ENCODE data around the gene C1orf105. TPM values are rescaled to one million over a fixed set of nuclear protein-coding genes. Genes with fewer than 3 reads are reported as not detected.
"Not testable (repeated sequence)": the region's sequence is repeated elsewhere in the genome, so short reads cannot be mapped to it uniquely, and the experiment has no call there.

Gene C1orf105
- total RNA-seq, 1 donor from 2014 or later = not detected

DNA sequence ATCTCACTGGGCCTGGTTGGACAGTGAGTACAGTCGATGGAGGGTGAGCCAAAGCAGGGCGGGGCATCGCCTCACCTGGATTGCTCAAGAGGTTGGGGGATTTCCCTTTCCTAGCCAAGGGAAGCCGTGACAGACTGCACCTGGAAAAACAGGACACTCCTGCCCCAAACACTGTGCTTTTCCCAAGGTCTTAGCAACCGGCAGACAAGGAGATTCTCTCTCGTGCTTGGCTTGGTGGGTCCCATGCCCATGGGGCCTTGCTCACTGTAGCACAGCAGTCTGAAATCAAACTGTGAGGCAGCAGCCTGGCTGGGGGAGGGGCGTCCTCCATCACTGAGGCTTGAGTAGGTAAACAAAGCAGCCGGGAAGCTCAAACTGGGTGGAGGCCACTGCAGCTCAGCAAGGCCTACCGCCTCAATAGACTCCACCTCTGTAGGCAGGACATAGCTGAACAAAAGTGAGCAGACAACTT is 11.3 kb downstream of the C1orf105 start:
- intact Hi-C loops (cut with DNase I) = no loop called here
- TF ChIP-seq CTCF (IDR thresholded peaks at IDR 0.05) = no peak

DNA sequence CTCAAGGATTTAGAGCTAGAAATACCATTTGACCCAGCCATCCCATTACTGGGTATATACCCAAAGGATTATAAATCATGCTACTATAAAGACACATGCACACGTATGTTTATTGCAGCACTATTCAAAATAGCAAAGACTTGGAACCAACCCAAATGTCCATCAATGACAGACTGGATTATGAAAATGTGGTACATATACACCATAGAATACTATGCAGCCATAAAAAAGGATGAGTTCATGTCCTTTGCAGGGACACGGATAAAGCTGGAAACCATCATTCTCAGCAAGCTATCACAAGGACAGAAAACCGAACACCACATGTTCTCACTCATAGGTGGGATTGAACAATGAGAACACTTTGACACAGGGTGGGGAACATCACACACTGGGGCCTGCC is 16.7 kb downstream of the C1orf105 start:
- H3K9me3 ChIP-seq = peaks cover 0 to 12% of the 10 kb centered on the region in 2 donors
- H3K4me3 ChIP-seq; H3K27me3 ChIP-seq; intact Hi-C loops (cut with DNase I); H3K36me3 ChIP-seq; DNase-seq (ENCODE audit: low spot score in 2 of 2); H3K4me1 ChIP-seq; H3K27ac ChIP-seq: not testable (repeated sequence)

More for the DNA sequence above, 11.3 kb downstream of the C1orf105 start:
- no peaks in the 10 kb centered on the region for H3K4me1 ChIP-seq
- no peak overlapping the region for H3K4me3 ChIP-seq
- H3K36me3 ChIP-seq = no peaks in the 10 kb centered on the region
- no peak for DNase-seq (ENCODE audit: low spot score in 2 of 2)
- H3K27me3 ChIP-seq = no peaks in the 10 kb centered on the region
- H3K27ac ChIP-seq = no peak overlapping the region
- peaks cover 0 to 2% of the 10 kb centered on the region in 2 donors for H3K9me3 ChIP-seq

GRCh38 chr1:172442404-172442803 is 21.9 kb downstream of the C1orf105 start:
- peak overlapping the region in 1 of 2 donors; percentile 98 for H3K4me3 ChIP-seq
- intact Hi-C loops (cut with DNase I) = loop anchor here (5.0 kb wide), 4 partner anchors 90 to 640 kb away; partner anchors contain the start of genes DNM3 and SUCO
- no peak for TF ChIP-seq CTCF (IDR thresholded peaks at IDR 0.05)

GRCh38 chr1:172442843-172443565 is 22.5 kb downstream of the C1orf105 start:
- peaks cover 0 to under 1% of the 10 kb centered on the region in 2 donors for H3K9me3 ChIP-seq
- peak overlapping the region in 1 of 2 donors; percentile 76 for H3K27ac ChIP-seq
- H3K4me3 ChIP-seq = peak overlapping the region; percentile 84 to 98
- DNase-seq (ENCODE audit: low spot score in 2 of 2) = no peak
- no peak for TF ChIP-seq CTCF (IDR thresholded peaks at IDR 0.05)
- H3K27me3 ChIP-seq = no peaks in the 10 kb centered on the region
- peaks cover 0 to 10% of the 10 kb centered on the region in 2 donors for H3K4me1 ChIP-seq
- H3K36me3 ChIP-seq = no peaks in the 10 kb centered on the region
- intact Hi-C loops (cut with DNase I) = loop anchor here (5.0 kb wide), 4 partner anchors 89 to 641 kb away; partner anchors contain the start of genes DNM3 and SUCO

More at GRCh38 chr1:172442404-172442803, 21.9 kb downstream of the C1orf105 start:
- no peak for DNase-seq (ENCODE audit: low spot score in 2 of 2)
- Histone ChIP-seq H3K9me3 (peaks cover 0 to 5% of the 10 kb centered on the region in 2 donors), H3K27me3 (no peaks in the 10 kb centered on the region), H3K4me1 (peaks cover 0 to 10% of the 10 kb centered on the region in 2 donors), H3K27ac (no peak overlapping the region), H3K36me3 (no peaks in the 10 kb centered on the region)

- Histone ChIP-seq H3K27me3 (no peaks in the 10 kb centered on the region), H3K27ac (peak within 1 kb of the TSS; percentile 76 to 79), H3K4me1 (peaks cover 0 to 10% of the 10 kb centered on the region in 2 donors), H3K4me3 (peak within 1 kb of the TSS; percentile 84 to 98), H3K36me3 (no peaks in the 10 kb centered on the region), H3K9me3 (no peaks in the 10 kb centered on the region)
- TF ChIP-seq CTCF (IDR thresholded peaks at IDR 0.05) = peak; percentile 75 to 84 (median 82)
- DNase-seq (ENCODE audit: low spot score in 2 of 2) = peak; percentile 24 to 94
- intact Hi-C loops (cut with DNase I) = loop anchor here (1.0 to 5.0 kb wide), 7 partner anchors 45 to 642 kb away; partner anchors contain the start of genes DNM3 and SUCO
Measured at GRCh38 chr1:172443666-172444453, 23.4 kb downstream of the C1orf105 start, which contains the start of gene PIGC. PIGC (minus strand) TSS chr1:172444069; CDS start chr1:172442622, 1,447 bp downstream.

Measured in ascending aorta (tissue), 2 donors.